Kidney epithelial cell (primary cell): ENCODE data around the gene TGFBR2. TPM values are rescaled to one million over a fixed set of nuclear protein-coding genes. Genes with fewer than 3 reads are reported as not detected.
"Not testable (repeated sequence)": the region's sequence is repeated elsewhere in the genome, so short reads cannot be mapped to it uniquely, and the experiment has no call there.

Experiments
- DNase-seq: peaks from one replicate; pipeline ENCODE4 v3.0.0-alpha.2; 2010; ENCODE audit warnings: low read depth
- H3K27me3 ChIP-seq: 2 replicates; pipeline ENCODE4 v1.6.0; 2011; ENCODE audit warnings: low read length; ENCODE audit not compliant: control insufficient read depth, insufficient read depth
- H3K36me3 ChIP-seq: 2 replicates; pipeline ENCODE4 v1.5.1; 2011; ENCODE audit warnings: low read length; ENCODE audit not compliant: control insufficient read depth, insufficient read depth
- H3K4me3 ChIP-seq: 2 replicates; pipeline ENCODE4 v1.5.1; 2011; ENCODE audit warnings: low read depth, mild to moderate bottlenecking, control low read depth, low read length
- CTCF ChIP-seq: IDR thresholded peaks from 2 replicates; pipeline ENCODE4 v1.5.1; 2011; ENCODE audit warnings: mild to moderate bottlenecking, moderate library complexity, low read length, control low read depth, inconsistent platforms; ENCODE audit not compliant: insufficient read depth, poor library complexity, severe bottlenecking
- total RNA-seq: library from RNA; depleted of rRNA; stranded (reverse); fragments of >200 nt; gene quantifications from 2 replicates; pipeline ENCODE4 v1.2.3, GENCODE V29; 2015

The TGFBR2 gene
- total RNA-seq, 1 donor from 2014 or later: 33.4 TPM

- Histone ChIP-seq H3K4me3 (no peak overlapping the region), H3K27me3 (no peaks in the 10 kb centered on the region), H3K36me3 (no peaks in the 10 kb centered on the region)
- DNase-seq: no peak
- no peak for TF ChIP-seq CTCF
These were observed 59.1 kb downstream of the TGFBR2 start for GRCh38 chr3:30665539-30665938.

- no peaks in the 10 kb centered on the region for H3K27me3 ChIP-seq
- no peak overlapping the region for H3K4me3 ChIP-seq
- no peak for DNase-seq
- H3K36me3 ChIP-seq: no peaks in the 10 kb centered on the region
- no peak for TF ChIP-seq CTCF
These were observed 60.3 kb downstream of the TGFBR2 start for GRCh38 chr3:30666572-30667279.

GRCh38 chr3:30667280-30667651 lies 60.9 kb downstream of the TGFBR2 start:
- Histone ChIP-seq H3K27me3 (no peaks in the 10 kb centered on the region), H3K4me3 (no peak overlapping the region), H3K36me3 (peaks cover 2% of the 10 kb centered on the region)
- DNase-seq: no peak
- no peak for TF ChIP-seq CTCF

- TF ChIP-seq CTCF: no peak
- DNase-seq: no peak
- peaks cover 5% of the 10 kb centered on the region for H3K36me3 ChIP-seq
- H3K4me3 ChIP-seq: no peak overlapping the region
- no peaks in the 10 kb centered on the region for H3K27me3 ChIP-seq
These were observed 61.7 kb downstream of the TGFBR2 start for GRCh38 chr3:30668051-30668609.

- not testable (repeated sequence) for DNase-seq, H3K36me3 ChIP-seq, H3K27me3 ChIP-seq, H3K4me3 ChIP-seq
These were observed 63.0 kb downstream of the TGFBR2 start for GRCh38 chr3:30669360-30669934.

- Histone ChIP-seq H3K36me3 (peaks cover 5% of the 10 kb centered on the region), H3K4me3 (no peak overlapping the region), H3K27me3 (no peaks in the 10 kb centered on the region)
- DNase-seq: no peak
- no peak for TF ChIP-seq CTCF
These were observed 63.9 kb downstream of the TGFBR2 start for GRCh38 chr3:30670292-30670691.
